ENCODE data around the gene ODR4. TPM values are rescaled to one million over a fixed set of nuclear protein-coding genes. Genes with fewer than 3 reads are reported as not detected.
"Not testable (repeated sequence)": the region's sequence is repeated elsewhere in the genome, so short reads cannot be mapped to it uniquely, and the experiment has no call there.

ODR4 gene
- total RNA-seq, 4 donors from 2014 or later = 16.5 to 30.7 (median 23.8) TPM

GRCh38 chr1:186340772-186341171, 34.9 kb upstream of the ODR4 start:
- Histone ChIP-seq H3K9me3 (no peaks in the 10 kb centered on the region), H3K27me3 (no peaks in the 10 kb centered on the region), H3K4me1 (no peaks in the 10 kb centered on the region), H3K27ac (no peak overlapping the region), H3K36me3 (peaks cover 0 to 98% (median 7%) of the 10 kb centered on the region in 3 donors), H3K4me3 (no peak overlapping the region)
- no peak for DNase-seq
- TF ChIP-seq CTCF (IDR thresholded peaks at IDR 0.05) = no peak

GRCh38 chr1:186347837-186348691, 27.6 kb upstream of the ODR4 start:
- not testable (repeated sequence) for H3K4me3 ChIP-seq, H3K4me1 ChIP-seq, H3K9me3 ChIP-seq, H3K27me3 ChIP-seq
- peak overlapping the region in 1 of 4 donors; percentile 22 for H3K27ac ChIP-seq
- peak in 1 of 3 donors; percentile 56 for DNase-seq
- peaks cover 0 to 95% (median 7%) of the 10 kb centered on the region in 3 donors for H3K36me3 ChIP-seq

GRCh38 chr1:186374303-186375151, 1.1 kb upstream of the ODR4 start:
- peaks cover 0 to 24% (median 0%) of the 10 kb centered on the region in 4 donors for H3K4me1 ChIP-seq
- H3K27me3 ChIP-seq = no peaks in the 10 kb centered on the region
- peak overlapping the region; percentile 90 to 96 (median 94) for H3K27ac ChIP-seq
- H3K4me3 ChIP-seq = peak overlapping the region; percentile 77 to 93 (median 85)
- DNase-seq = peak in 1 of 3 donors; percentile 50
- no peak for TF ChIP-seq POLR2A (IDR thresholded peaks at IDR 0.05)
- no peak for TF ChIP-seq CTCF (IDR thresholded peaks at IDR 0.05)
- no peaks in the 10 kb centered on the region for H3K9me3 ChIP-seq
- H3K36me3 ChIP-seq = peaks cover 0 to 21% (median 0%) of the 10 kb centered on the region in 3 donors

- TF ChIP-seq CTCF (IDR thresholded peaks at IDR 0.05) (no peak), POLR2A (IDR thresholded peaks at IDR 0.05) (no peak)
These were observed 286 bp downstream of the ODR4 start for GRCh38 chr1:186375929-186376319.

DNA sequence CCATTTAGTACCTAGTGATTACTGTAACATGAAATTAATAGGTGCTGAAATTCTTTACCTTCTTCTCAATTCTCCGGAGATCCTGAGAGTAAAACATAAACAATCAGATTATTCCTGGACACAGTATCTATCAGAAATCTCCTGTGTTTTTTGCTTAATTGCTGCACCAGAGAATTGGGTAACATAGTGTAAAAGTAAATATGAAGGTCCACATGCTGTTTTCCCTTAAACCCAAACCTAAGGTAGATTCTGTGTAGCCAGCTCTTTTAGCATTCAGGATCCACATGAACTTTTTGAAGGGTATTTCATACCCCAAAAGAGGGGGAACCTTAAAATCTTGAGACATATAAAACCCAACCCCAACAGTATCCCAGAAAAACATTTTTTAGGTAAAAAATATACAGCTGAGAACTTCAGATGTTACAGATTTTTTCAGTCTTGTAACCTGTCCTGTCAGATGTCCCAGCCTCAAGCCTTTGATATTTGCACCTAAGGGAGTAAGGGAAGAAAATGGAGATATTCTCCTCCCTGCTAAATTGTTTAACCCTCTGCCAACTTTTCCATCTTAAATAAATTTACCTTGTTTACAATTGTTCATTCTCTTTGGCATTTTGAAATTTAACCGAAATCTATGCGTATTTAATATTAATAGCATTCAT, 11.2 kb downstream of the ODR4 start:
- Histone ChIP-seq H3K9me3 (no peaks in the 10 kb centered on the region), H3K4me3 (no peak overlapping the region), H3K27ac (no peak overlapping the region), H3K4me1 (no peaks in the 10 kb centered on the region), H3K27me3 (no peaks in the 10 kb centered on the region), H3K36me3 (peaks cover 0 to 68% (median 0%) of the 10 kb centered on the region in 3 donors)
- DNase-seq = no peak
- TF ChIP-seq CTCF (IDR thresholded peaks at IDR 0.05) (no peak), POLR2A (IDR thresholded peaks at IDR 0.05) (no peak)

More at GRCh38 chr1:186375929-186376319, 286 bp downstream of the ODR4 start:
- Histone ChIP-seq H3K9me3 (no peaks in the 10 kb centered on the region), H3K4me3 (peak overlapping the region; percentile 77 to 93 (median 85)), H3K36me3 (peaks cover 0 to 23% (median 0%) of the 10 kb centered on the region in 3 donors), H3K4me1 (peaks cover 0 to 24% (median 0%) of the 10 kb centered on the region in 4 donors), H3K27me3 (no peaks in the 10 kb centered on the region), H3K27ac (peak overlapping the region; percentile 90 to 96 (median 94))
- peak in 1 of 3 donors; percentile 30 for DNase-seq

Data from Peyer's patch (tissue), 4 donors.